GM12892 (cell line): ENCODE data around the gene CYTH2.

ENCODE experiments used
- POLR2A ChIP-seq: IDR thresholded peaks from 2 replicates; pipeline ENCODE4 v1.6.1; 2011; ENCODE audit warnings: low read depth, low read length, control low read depth
- POLR2AphosphoS5 ChIP-seq: IDR thresholded peaks from 2 replicates; pipeline ENCODE4 v1.6.1; 2011; ENCODE audit warnings: low read depth, low read length, control low read depth

DNA sequence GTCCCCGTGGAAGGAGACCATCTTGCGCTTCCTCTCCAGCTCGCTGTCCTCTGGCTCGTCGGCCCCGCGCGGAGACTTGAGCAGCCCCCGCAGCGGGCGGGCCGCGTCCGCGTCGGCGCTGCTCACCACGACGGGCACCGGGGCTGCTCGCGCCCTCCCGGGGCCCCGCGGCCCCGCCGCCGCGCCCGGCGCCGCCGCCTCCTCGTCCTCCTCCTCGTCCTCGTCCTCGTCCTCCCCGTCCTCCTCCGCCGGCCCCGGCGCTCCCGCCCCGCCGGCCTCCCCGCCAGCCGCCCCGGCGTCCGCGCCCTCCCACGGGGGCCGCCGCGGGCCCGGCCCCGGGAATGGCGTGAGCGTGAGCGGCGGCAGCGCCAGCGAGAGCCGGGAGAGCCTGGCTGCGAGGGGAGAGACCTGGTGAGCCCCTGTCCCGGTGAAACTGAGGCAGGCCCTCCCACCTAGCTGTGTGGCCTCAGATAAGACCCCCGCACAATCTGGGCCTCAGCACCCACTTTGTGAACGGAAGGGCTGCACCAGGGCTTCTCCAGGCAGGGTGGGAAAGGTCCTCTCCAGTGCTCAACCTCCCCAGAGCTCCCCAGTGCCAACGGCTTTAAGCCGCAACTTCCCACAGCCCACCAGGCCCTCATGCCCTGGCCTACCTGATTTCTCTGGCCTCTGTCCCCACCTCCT is 24.7 kb downstream of the CYTH2 start:
- TF ChIP-seq POLR2A (no peak), POLR2AphosphoS5 (no peak)
